ENCODE data around the gene SHD. TPM values are rescaled to one million over a fixed set of nuclear protein-coding genes. Genes with fewer than 3 reads are reported as not detected.

The SHD gene
- total RNA-seq, 4 donors from 2014 or later: not detected

- TF ChIP-seq POLR2AphosphoS5 (IDR thresholded peaks at IDR 0.05) (no peak), POLR2A (IDR thresholded peaks at IDR 0.05) (no peak), EP300 (IDR thresholded peaks at IDR 0.05) (no peak), CTCF (IDR thresholded peaks at IDR 0.05) (no peak)
- no peak overlapping the region for H3K27ac ChIP-seq
- H3K4me1 ChIP-seq: peaks cover 7% of the 10 kb centered on the region
- no peak overlapping the region for H3K4me3 ChIP-seq
- no peak for DNase-seq (ENCODE audit: low spot score in 2 of 2)
- peaks cover 4% of the 10 kb centered on the region for H3K27me3 ChIP-seq
- WGBS: 87% methylated on average over 13 of the region's 22 CpGs
- no peaks in the 10 kb centered on the region for H3K36me3 ChIP-seq
- H3K9me3 ChIP-seq: no peaks in the 10 kb centered on the region
Observed at GRCh38 chr19:4310247-4311121, 31.4 kb downstream of the SHD start.

- TF ChIP-seq CTCF (IDR thresholded peaks at IDR 0.05) (no peak), EP300 (IDR thresholded peaks at IDR 0.05) (no peak), POLR2AphosphoS5 (IDR thresholded peaks at IDR 0.05) (no peak), POLR2A (IDR thresholded peaks at IDR 0.05) (no peak)
- no peak overlapping the region for H3K4me3 ChIP-seq
- H3K27me3 ChIP-seq: no peaks in the 10 kb centered on the region
- H3K4me1 ChIP-seq: peaks cover 7% of the 10 kb centered on the region
- no peak overlapping the region for H3K27ac ChIP-seq
- 28% methylated on average over 12 of the region's 12 CpGs for WGBS
- no peak for DNase-seq (ENCODE audit: low spot score in 2 of 2)
- no peaks in the 10 kb centered on the region for H3K9me3 ChIP-seq
- no peaks in the 10 kb centered on the region for H3K36me3 ChIP-seq
Observed at GRCh38 chr19:4313847-4314490, 34.9 kb downstream of the SHD start.

- no peak overlapping the region for H3K4me3 ChIP-seq
- WGBS: 85% methylated on average over 7 of the region's 9 CpGs
- no peak overlapping the region for H3K27ac ChIP-seq
- no peaks in the 10 kb centered on the region for H3K36me3 ChIP-seq
- no peak for DNase-seq (ENCODE audit: low spot score in 2 of 2)
- H3K4me1 ChIP-seq: peaks cover 7% of the 10 kb centered on the region
- TF ChIP-seq POLR2AphosphoS5 (IDR thresholded peaks at IDR 0.05): no peak
- no peak for TF ChIP-seq EP300 (IDR thresholded peaks at IDR 0.05)
- TF ChIP-seq POLR2A (IDR thresholded peaks at IDR 0.05): no peak
- no peak for TF ChIP-seq CTCF (IDR thresholded peaks at IDR 0.05)
- H3K9me3 ChIP-seq: no peaks in the 10 kb centered on the region
- H3K27me3 ChIP-seq: no peaks in the 10 kb centered on the region
Observed at GRCh38 chr19:4316956-4317355, 37.9 kb downstream of the SHD start.

- Histone ChIP-seq H3K4me1 (peaks cover 7% of the 10 kb centered on the region), H3K36me3 (no peaks in the 10 kb centered on the region), H3K27ac (no peak overlapping the region), H3K9me3 (no peaks in the 10 kb centered on the region), H3K4me3 (no peak overlapping the region), H3K27me3 (no peaks in the 10 kb centered on the region)
- WGBS: 90% methylated on average over 7 of the region's 7 CpGs
- TF ChIP-seq CTCF (IDR thresholded peaks at IDR 0.05): no peak
- TF ChIP-seq POLR2AphosphoS5 (IDR thresholded peaks at IDR 0.05): no peak
- no peak for TF ChIP-seq EP300 (IDR thresholded peaks at IDR 0.05)
- no peak for TF ChIP-seq POLR2A (IDR thresholded peaks at IDR 0.05)
- no peak for DNase-seq (ENCODE audit: low spot score in 2 of 2)
Observed at GRCh38 chr19:4318460-4318859, 39.4 kb downstream of the SHD start.

GRCh38 chr19:4319067-4319718 is 40.1 kb downstream of the SHD start:
- no peaks in the 10 kb centered on the region for H3K9me3 ChIP-seq
- 90% methylated on average over 2 of the region's 2 CpGs for WGBS
- TF ChIP-seq POLR2AphosphoS5 (IDR thresholded peaks at IDR 0.05) (no peak), EP300 (IDR thresholded peaks at IDR 0.05) (no peak), POLR2A (IDR thresholded peaks at IDR 0.05) (no peak), CTCF (IDR thresholded peaks at IDR 0.05) (no peak)

More at GRCh38 chr19:4319067-4319718, 40.1 kb downstream of the SHD start:
- no peak overlapping the region for H3K27ac ChIP-seq
- H3K4me1 ChIP-seq: peaks cover 5% of the 10 kb centered on the region
- H3K36me3 ChIP-seq: no peaks in the 10 kb centered on the region
- DNase-seq (ENCODE audit: low spot score in 2 of 2): no peak
- no peak overlapping the region for H3K4me3 ChIP-seq
- H3K27me3 ChIP-seq: no peaks in the 10 kb centered on the region
